GM18873 (cell line): ENCODE data around the gene SPATS2L.

ENCODE experiments used
- ATAC-seq: cut with Tn5 transposase; IDR thresholded peaks from one replicate; pipeline ENCODE4 v1.9.1; 2021; ENCODE audit warnings: mild to moderate bottlenecking, moderate library complexity, moderate number of reproducible peaks; ENCODE audit not compliant: unreplicated experiment, low FRiP score

SPATS2L gene

GRCh38 chr2:200454927-200455801, 148.7 kb downstream of the SPATS2L start:
- ATAC-seq = peak; percentile 87

GRCh38 chr2:200455958-200456421, 149.5 kb downstream of the SPATS2L start:
- peak; percentile 53 for ATAC-seq

DNA sequence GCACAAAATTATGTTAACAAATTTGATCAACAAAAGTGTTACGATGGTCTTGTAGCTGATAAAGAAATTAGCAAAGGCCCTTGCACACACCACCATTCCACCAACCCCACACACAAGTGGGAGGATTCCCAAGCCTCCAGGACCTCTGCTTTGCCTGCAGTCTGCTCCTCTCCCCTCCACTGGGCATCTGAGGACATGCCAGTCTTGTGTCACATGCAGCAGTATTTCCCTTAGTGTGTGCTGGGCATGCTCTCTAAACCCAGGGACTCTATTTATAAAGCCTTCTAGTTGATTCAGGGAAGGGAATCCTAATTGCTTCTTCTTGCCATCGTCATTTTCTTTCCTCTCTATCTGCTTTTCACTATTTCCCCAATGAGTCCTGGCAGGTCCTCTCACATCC, 150.1 kb downstream of the SPATS2L start:
- ATAC-seq = no peak

DNA sequence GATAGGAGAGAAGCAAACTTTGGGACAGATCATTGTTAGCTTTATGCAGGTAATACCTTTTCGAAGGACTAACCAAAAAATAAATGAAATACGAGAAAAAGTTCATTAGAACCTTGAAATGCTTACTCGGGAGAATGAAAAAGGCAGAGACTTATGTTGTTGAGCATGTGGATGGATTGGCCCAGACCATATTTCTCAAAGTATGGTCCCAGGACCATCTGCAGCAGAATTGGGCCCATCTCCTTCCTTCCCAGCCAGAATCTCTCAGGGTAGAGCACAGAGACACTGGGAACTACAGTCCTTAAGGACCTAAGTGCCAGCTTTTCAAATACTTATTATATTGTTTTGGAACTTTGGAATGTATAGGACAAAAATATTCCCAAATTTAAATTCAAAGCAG, 152.6 kb downstream of the SPATS2L start:
- ATAC-seq = no peak

- ATAC-seq = no peak
Observed at GRCh38 chr2:200461846-200462710, 155.6 kb downstream of the SPATS2L start.

DNA sequence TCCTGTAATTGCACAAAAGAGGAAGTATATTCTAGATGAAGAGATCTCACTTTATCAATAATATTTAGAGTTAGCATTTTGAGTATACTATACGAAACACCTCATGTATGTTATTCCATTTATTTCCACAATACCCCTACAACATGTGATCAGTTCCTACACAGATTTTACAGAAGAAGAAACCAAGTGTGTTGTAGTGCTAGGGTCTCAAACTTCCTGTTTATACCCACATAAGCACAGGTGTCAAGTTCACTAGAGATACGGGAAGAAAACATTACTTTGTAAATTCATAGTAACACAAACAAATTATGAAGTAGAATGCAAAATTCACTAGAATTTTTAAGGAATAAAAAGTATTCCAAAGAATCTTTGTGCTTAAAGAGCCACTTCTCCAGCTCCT, 157.0 kb downstream of the SPATS2L start:
- ATAC-seq = no peak

- no peak for ATAC-seq
Observed at GRCh38 chr2:200466425-200467418, 160.2 kb downstream of the SPATS2L start.

DNA sequence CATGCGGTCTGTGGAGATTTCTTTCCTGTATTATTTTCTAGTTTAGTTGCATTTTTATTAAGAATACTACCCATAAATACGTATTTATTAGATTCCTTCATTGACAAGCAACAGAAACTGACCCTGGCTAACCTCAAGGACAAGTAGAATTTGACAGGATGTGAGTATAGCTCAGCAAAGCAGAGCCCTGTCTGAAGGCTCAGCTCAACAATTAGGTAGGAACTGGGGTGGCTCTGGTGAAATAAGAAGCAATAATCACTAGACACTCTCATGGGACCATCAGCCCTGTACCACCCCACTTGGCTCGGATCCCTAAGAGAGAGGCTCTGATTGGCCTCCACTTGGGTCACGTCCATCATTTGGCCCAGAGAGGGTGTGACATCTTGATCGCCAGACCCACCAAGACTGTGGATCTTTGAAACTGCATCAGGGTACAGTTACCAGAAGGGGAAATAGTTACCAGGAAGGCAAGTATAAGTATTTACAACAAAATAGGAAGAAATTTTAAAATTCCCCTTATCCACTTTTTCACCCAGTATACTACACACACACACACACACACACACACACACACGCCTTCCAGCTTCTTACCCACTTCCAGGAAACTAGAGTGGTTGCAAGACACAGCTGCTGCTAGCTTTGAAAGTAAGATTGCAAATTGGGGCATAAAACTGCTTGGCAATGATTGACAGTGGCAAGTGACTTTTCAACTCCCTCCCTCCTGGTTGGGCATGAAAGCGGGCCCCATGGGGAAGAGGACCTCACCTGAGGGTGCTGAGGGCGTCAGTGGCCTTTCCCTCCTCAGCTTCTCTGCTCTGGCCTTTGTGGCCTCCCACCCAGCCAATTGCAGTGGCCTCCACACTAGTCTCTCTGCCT, 161.6 kb downstream of the SPATS2L start:
- no peak for ATAC-seq

DNA sequence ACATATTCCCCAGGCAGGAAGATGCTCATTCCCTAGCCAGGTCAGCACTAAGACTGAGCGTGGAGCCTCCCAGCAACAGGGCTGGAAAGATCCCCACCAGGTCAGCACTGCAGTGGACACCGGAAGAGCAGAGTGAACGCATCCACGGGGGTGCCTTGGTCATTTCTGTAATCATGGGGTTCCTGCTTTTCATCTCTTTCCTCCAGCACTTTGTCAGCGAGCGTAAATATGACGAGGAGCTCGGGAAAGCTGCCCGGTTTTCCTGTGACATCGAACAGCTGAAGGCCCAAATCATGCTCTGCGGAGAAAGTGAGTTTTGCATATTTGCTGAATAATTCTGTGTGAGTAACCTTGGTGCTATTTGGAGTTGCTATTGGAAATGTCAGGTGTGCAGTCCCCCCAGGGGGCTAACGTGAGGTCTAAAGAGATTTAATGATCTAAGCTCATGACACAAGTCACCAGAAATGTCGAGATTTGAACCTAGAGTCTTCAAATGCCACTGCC, 163.3 kb downstream of the SPATS2L start:
- no peak for ATAC-seq

GRCh38 chr2:200470230-200470629, 163.7 kb downstream of the SPATS2L start:
- ATAC-seq = no peak

- peak; percentile 95 for ATAC-seq
Observed at GRCh38 chr2:200471324-200471848, 164.9 kb downstream of the SPATS2L start.

- peak; percentile 6 for ATAC-seq
Observed at GRCh38 chr2:200471928-200472645, 165.6 kb downstream of the SPATS2L start.

- ATAC-seq = no peak
Observed at GRCh38 chr2:200472853-200473464, 166.5 kb downstream of the SPATS2L start.

DNA sequence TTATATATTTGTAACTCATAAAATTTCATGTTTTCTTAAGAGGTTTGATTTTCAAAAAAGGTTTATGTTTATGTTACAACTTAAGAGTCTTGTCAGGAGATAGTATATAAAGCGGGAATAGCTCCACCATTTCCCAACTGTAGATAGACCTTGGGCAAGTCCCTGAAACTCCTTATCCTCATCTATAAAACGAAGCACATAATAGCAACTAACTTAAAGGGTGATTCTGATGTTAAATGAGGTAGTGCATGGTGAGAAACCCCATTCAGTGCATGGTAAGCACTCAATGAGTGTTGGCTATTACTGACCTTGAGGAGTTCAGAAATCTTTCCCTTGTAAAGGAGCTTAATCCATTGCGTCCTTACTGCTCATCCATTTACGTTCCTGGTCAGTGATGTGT, 169.3 kb downstream of the SPATS2L start:
- no peak for ATAC-seq

GRCh38 chr2:200476836-200477235, 170.3 kb downstream of the SPATS2L start:
- ATAC-seq = no peak

DNA sequence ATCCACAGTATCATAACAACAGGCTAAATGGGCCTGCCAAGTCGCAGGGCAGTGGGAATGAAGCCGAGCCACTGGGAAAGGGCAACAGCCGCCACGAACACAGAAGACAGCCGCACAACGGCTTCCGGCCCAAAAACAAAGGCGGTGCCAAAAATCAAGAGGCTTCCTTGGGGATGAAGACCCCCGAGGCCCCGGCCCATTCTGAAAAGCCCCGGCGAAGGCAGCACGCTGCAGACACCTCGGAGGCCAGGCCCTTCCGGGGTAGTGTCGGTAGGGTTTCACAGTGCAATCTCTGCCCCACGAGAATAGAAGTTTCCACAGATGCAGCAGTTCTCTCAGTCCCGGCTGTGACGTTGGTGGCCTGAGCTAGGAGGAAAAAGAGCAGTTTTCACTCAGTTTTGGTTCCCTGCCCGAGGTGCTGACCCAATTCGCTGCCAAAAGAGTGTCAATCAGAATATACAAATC, 171.2 kb downstream of the SPATS2L start:
- no peak for ATAC-seq

- ATAC-seq = no peak
Observed at GRCh38 chr2:200479692-200480265, 173.3 kb downstream of the SPATS2L start.
